GM23338 (cell line): Measurements from ENCODE around the gene ATL2. TPM values are rescaled to one million over a fixed set of nuclear protein-coding genes. Genes with fewer than 3 reads are reported as not detected.

Source experiments
- ATAC-seq: fragments of 200-7000 bp; cut with Tn5 transposase; 3 replicates; pipeline ENCODE4 v1.9.1; 2020
- DNase-seq: peaks from one replicate; pipeline ENCODE4 v3.0.0-alpha.2; 2015; ENCODE audit warnings: low spot score
- H2AFZ ChIP-seq: fragments of 200-600 bp; sonication (generic); 2 replicates; pipeline ENCODE4 v1.8.0; 2016; ENCODE audit warnings: antibody characterized with exemption, mild to moderate bottlenecking, moderate library complexity
- H3F3A ChIP-seq: fragments of 200-600 bp; sonication (generic); replicated peaks from 2 replicates; pipeline ENCODE4 v1.8.0; 2017; ENCODE audit warnings: antibody characterized with exemption, mixed run types, low read depth
- H3K27ac ChIP-seq: fragments of 200-600 bp; sonication (generic); 2 replicates; pipeline ENCODE4 v1.6.1; 2016; ENCODE audit warnings: low read depth
- H3K27me3 ChIP-seq: fragments of 200-600 bp; sonication (generic); 2 replicates; pipeline ENCODE4 v1.8.0; 2016; ENCODE audit warnings: mild to moderate bottlenecking, mixed run types, moderate library complexity; ENCODE audit not compliant: insufficient read depth
- H3K36me3 ChIP-seq: fragments of 200-600 bp; sonication (generic); 2 replicates; pipeline ENCODE4 v1.8.0; 2016; ENCODE audit warnings: mild to moderate bottlenecking; ENCODE audit not compliant: insufficient read depth
- H3K4me1 ChIP-seq: fragments of 200-600 bp; sonication (generic); 2 replicates; pipeline ENCODE4 v1.8.0; 2016; ENCODE audit warnings: mild to moderate bottlenecking, moderate library complexity; ENCODE audit not compliant: insufficient read depth
- H3K4me2 ChIP-seq: fragments of 200-600 bp; sonication (generic); 2 replicates; pipeline ENCODE4 v1.7.1; 2017; ENCODE audit warnings: mixed run types
- H3K4me3 ChIP-seq: fragments of 200-600 bp; sonication (generic); 2 replicates; pipeline ENCODE4 v1.6.1; 2016; ENCODE audit warnings: mixed run types
- H3K79me2 ChIP-seq: fragments of 200-600 bp; sonication (generic); replicated peaks from 2 replicates; pipeline ENCODE4 v1.8.0; 2017; ENCODE audit warnings: mild to moderate bottlenecking; ENCODE audit not compliant: insufficient read depth
- H3K9me2 ChIP-seq: fragments of 200-600 bp; sonication (generic); 2 replicates; pipeline ENCODE4 v1.8.0; 2017; ENCODE audit not compliant: insufficient read depth
- H4K20me1 ChIP-seq: fragments of 200-600 bp; sonication (generic); replicated peaks from 2 replicates; pipeline ENCODE4 v1.8.0; 2017; ENCODE audit warnings: mild to moderate bottlenecking; ENCODE audit not compliant: insufficient read depth
- H3K27ac Mint-ChIP-seq: 2 replicates; pipeline ENCODE4 v1.8.0; 2020; ENCODE audit warnings: inconsistent platforms, mild to moderate bottlenecking, moderate library complexity, mixed read lengths
- H3K27me3 Mint-ChIP-seq: 3 replicates; pipeline ENCODE4 v1.8.0; 2022; ENCODE audit warnings: low read depth, mild to moderate bottlenecking, moderate library complexity, mixed read lengths, inconsistent platforms; ENCODE audit not compliant: insufficient read depth, poor library complexity
- H3K36me3 Mint-ChIP-seq: 3 replicates; pipeline ENCODE4 v1.8.0; 2021; ENCODE audit warnings: low read depth, mild to moderate bottlenecking, inconsistent platforms, moderate library complexity, mixed read lengths
- H3K4me1 Mint-ChIP-seq: 3 replicates; pipeline ENCODE4 v1.8.0; 2020; ENCODE audit warnings: mild to moderate bottlenecking, inconsistent platforms, mixed read lengths
- H3K4me3 Mint-ChIP-seq: 3 replicates; pipeline ENCODE4 v1.8.0; 2021; ENCODE audit warnings: moderate library complexity, mild to moderate bottlenecking, inconsistent platforms, mixed read lengths
- H3K9me3 Mint-ChIP-seq: 3 replicates; pipeline ENCODE4 v1.8.0; 2020; ENCODE audit warnings: moderate library complexity, mild to moderate bottlenecking, inconsistent platforms, mixed read lengths
- ETS1 ChIP-seq: IDR thresholded peaks from 2 replicates; pipeline ENCODE4 v1.6.1; 2016; ENCODE audit warnings: antibody characterized with exemption
- EZH2phosphoT487 ChIP-seq: fragments of 200-600 bp; sonication (generic); IDR thresholded peaks from one replicate; pipeline ENCODE4 v1.8.1; 2018; ENCODE audit warnings: antibody characterized with exemption; ENCODE audit not compliant: unreplicated experiment
- JUNB ChIP-seq: IDR thresholded peaks from one replicate; pipeline ENCODE4 v1.6.1; 2016; ENCODE audit warnings: antibody characterized with exemption; ENCODE audit not compliant: unreplicated experiment
- NANOG ChIP-seq: IDR thresholded peaks from 2 replicates; pipeline ENCODE4 v1.6.1; 2016; ENCODE audit warnings: antibody characterized with exemption, borderline replicate concordance
- STAT1 ChIP-seq: IDR thresholded peaks from one replicate; pipeline ENCODE4 v1.6.1; 2016; ENCODE audit warnings: antibody characterized with exemption; ENCODE audit not compliant: unreplicated experiment
- ZNF114 ChIP-seq: fragments of 250-450 bp; sonication (Bioruptor Pico); IDR thresholded peaks from 2 replicates; pipeline ENCODE4 v1.5.0; 2020; ENCODE audit warnings: mild to moderate bottlenecking, moderate library complexity
- polyA plus RNA-seq: library from polyadenylated mRNA; unstranded; fragments of >200 nt; fragmentation: Nextera tagmentation; extraction: Ambion mirVana; gene quantifications from 2 replicates; pipeline ENCODE4 v1.2.1, GENCODE V29; 2016
- total RNA-seq: library from RNA; depleted of rRNA; stranded (reverse); fragments of >200 nt; shearing (Covaris generic); gene quantifications from 2 replicates; pipeline ENCODE4 v1.2.3, GENCODE V29; 2014
- TF ChIP-seq, protein P1 (sequence below): fragments of 250-450 bp; sonication (Bioruptor Pico); IDR thresholded peaks from 2 replicates; pipeline ENCODE4 v1.5.0; 2020; ENCODE audit warnings: mild to moderate bottlenecking, moderate library complexity

ATL2 gene
- total and polyA plus RNA-seq, 2 experiments from 2014 or later, result 30.2 to 140 TPM

GRCh38 chr2:38267270-38267925 lies 109.7 kb downstream of the ATL2 start:
- H3K79me2 ChIP-seq, result no peaks in the 10 kb centered on the region

More at GRCh38 chr2:38267270-38267925, 109.7 kb downstream of the ATL2 start:
- Histone ChIP-seq H3K9me2 (peaks cover 11% of the 10 kb centered on the region; the same call in 1 of the 2 replicates), H3K36me3 (no peaks in the 10 kb centered on the region), H3F3A (no peaks in the 10 kb centered on the region; the same call in 1 of the 2 replicates), H3K4me2 (no peak overlapping the region), H3K27me3 (no peaks in the 10 kb centered on the region), H3K4me1 (no peaks in the 10 kb centered on the region), H4K20me1 (no peaks in the 10 kb centered on the region), H2AFZ (no peak overlapping the region), H3K4me3 (no peak overlapping the region), H3K27ac (no peak overlapping the region)
- TF ChIP-seq, protein P1, sequence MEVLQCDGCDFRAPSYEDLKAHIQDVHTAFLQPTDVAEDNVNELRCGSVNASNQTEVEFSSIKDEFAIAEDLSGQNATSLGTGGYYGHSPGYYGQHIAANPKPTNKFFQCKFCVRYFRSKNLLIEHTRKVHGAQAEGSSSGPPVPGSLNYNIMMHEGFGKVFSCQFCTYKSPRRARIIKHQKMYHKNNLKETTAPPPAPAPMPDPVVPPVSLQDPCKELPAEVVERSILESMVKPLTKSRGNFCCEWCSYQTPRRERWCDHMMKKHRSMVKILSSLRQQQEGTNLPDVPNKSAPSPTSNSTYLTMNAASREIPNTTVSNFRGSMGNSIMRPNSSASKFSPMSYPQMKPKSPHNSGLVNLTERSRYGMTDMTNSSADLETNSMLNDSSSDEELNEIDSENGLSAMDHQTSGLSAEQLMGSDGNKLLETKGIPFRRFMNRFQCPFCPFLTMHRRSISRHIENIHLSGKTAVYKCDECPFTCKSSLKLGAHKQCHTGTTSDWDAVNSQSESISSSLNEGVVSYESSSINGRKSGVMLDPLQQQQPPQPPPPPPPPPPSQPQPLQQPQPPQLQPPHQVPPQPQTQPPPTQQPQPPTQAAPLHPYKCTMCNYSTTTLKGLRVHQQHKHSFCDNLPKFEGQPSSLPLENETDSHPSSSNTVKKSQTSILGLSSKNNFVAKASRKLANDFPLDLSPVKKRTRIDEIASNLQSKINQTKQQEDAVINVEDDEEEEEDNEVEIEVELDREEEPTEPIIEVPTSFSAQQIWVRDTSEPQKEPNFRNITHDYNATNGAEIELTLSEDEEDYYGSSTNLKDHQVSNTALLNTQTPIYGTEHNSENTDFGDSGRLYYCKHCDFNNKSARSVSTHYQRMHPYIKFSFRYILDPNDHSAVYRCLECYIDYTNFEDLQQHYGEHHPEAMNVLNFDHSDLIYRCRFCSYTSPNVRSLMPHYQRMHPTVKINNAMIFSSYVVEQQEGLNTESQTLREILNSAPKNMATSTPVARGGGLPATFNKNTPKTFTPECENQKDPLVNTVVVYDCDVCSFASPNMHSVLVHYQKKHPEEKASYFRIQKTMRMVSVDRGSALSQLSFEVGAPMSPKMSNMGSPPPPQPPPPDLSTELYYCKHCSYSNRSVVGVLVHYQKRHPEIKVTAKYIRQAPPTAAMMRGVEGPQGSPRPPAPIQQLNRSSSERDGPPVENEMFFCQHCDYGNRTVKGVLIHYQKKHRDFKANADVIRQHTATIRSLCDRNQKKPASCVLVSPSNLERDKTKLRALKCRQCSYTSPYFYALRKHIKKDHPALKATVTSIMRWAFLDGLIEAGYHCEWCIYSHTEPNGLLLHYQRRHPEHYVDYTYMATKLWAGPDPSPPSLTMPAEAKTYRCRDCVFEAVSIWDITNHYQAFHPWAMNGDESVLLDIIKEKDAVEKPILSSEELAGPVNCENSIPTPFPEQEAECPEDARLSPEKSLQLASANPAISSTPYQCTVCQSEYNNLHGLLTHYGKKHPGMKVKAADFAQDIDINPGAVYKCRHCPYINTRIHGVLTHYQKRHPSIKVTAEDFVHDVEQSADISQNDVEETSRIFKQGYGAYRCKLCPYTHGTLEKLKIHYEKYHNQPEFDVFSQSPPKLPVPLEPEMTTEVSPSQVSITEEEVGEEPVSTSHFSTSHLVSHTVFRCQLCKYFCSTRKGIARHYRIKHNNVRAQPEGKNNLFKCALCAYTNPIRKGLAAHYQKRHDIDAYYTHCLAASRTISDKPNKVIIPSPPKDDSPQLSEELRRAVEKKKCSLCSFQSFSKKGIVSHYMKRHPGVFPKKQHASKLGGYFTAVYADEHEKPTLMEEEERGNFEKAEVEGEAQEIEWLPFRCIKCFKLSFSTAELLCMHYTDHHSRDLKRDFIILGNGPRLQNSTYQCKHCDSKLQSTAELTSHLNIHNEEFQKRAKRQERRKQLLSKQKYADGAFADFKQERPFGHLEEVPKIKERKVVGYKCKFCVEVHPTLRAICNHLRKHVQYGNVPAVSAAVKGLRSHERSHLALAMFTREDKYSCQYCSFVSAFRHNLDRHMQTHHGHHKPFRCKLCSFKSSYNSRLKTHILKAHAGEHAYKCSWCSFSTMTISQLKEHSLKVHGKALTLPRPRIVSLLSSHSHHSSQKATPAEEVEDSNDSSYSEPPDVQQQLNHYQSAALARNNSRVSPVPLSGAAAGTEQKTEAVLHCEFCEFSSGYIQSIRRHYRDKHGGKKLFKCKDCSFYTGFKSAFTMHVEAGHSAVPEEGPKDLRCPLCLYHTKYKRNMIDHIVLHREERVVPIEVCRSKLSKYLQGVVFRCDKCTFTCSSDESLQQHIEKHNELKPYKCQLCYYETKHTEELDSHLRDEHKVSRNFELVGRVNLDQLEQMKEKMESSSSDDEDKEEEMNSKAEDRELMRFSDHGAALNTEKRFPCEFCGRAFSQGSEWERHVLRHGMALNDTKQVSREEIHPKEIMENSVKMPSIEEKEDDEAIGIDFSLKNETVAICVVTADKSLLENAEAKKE (CRISPR knock-in tag), result no peak
- TF ChIP-seq ETS1, result no peak
- TF ChIP-seq EZH2phosphoT487, result no peak
- TF ChIP-seq JUNB, result no peak
- TF ChIP-seq ZNF114 (CRISPR knock-in tag), result no peak
- no peak for TF ChIP-seq NANOG
- no peak for TF ChIP-seq STAT1
- H3K4me1 Mint-ChIP-seq, result peaks cover 2% of the 10 kb centered on the region; the same call in 1 of the 3 replicates
- no peaks in the 10 kb centered on the region for H3K36me3 Mint-ChIP-seq
- DNase-seq, result no peak
- peaks cover 4% of the 10 kb centered on the region for H3K27me3 Mint-ChIP-seq
- no peak overlapping the region for H3K27ac Mint-ChIP-seq
- no peak overlapping the region for H3K4me3 Mint-ChIP-seq
- H3K9me3 Mint-ChIP-seq, result no peaks in the 10 kb centered on the region
- no peak for ATAC-seq
